GM10266 (cell line): ENCODE data around the gene SIPA1L2.

Experiments
- DNase-seq: peaks from one replicate; pipeline ENCODE4 v3.0.0; 2012; ENCODE audit errors: extremely low spot score
- CTCF ChIP-seq: IDR thresholded peaks from 2 replicates; pipeline ENCODE4 v1.5.1; 2012; ENCODE audit warnings: mild to moderate bottlenecking, low read depth; ENCODE audit not compliant: control insufficient read depth, insufficient read depth; ENCODE audit errors: missing control alignments

Gene SIPA1L2

GRCh38 chr1:232630894-232631195, 912 bp upstream of the SIPA1L2 start:
- no peak for TF ChIP-seq CTCF
- no peak for DNase-seq

GRCh38 chr1:232629250-232630046, 485 bp downstream of the SIPA1L2 start:
- peak; percentile 19 for DNase-seq
- no peak for TF ChIP-seq CTCF

GRCh38 chr1:232628335-232629249, 1.3 kb downstream of the SIPA1L2 start:
- no peak for TF ChIP-seq CTCF
- DNase-seq, result no peak

GRCh38 chr1:232627645-232628334, 2.1 kb downstream of the SIPA1L2 start:
- peak; percentile 10 for TF ChIP-seq CTCF
- DNase-seq, result no peak

GRCh38 chr1:232627171-232627570, 2.8 kb downstream of the SIPA1L2 start:
- TF ChIP-seq CTCF, result no peak
- DNase-seq, result no peak

GRCh38 chr1:232626452-232626851, 3.5 kb downstream of the SIPA1L2 start:
- DNase-seq, result no peak
- TF ChIP-seq CTCF, result no peak
